ENCODE measurements around the gene NBAS.
"Not testable (repeated sequence)": the region's sequence is repeated elsewhere in the genome, so short reads cannot be mapped to it uniquely, and the experiment has no call there.

Gene NBAS

DNA sequence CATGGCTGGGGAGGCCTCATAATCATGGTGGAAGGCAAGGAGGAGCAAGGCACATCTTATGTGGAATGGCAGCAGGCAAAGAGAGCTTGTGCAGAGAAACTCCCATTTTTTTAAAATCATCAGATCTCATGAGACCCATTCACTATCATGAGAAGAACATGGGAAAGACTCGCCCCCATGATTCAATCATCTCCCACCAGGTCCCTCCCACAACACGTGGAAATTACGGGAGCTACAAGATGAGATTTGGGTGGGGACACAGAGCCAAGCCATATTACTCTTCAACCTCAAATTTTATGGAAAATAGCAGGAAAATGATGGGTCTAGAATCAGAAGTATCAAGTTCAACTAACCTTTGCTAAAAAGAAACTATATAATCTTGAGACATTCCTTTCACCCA is 42.4 kb downstream of the NBAS start:
- not testable (repeated sequence) for H3K9ac ChIP-seq (ENCODE audit: low read depth, low read length); H3K4me1 ChIP-seq (ENCODE audit: control insufficient read depth, insufficient read depth, low read length); H3K4me3 ChIP-seq (ENCODE audit: low read depth, low read length); H3K27me3 ChIP-seq (ENCODE audit: control insufficient read depth, insufficient read depth, low read length); H3K27ac ChIP-seq (ENCODE audit: low read depth, low read length); H3K36me3 ChIP-seq (ENCODE audit: control insufficient read depth, insufficient read depth, low read length); H3K9me3 ChIP-seq (ENCODE audit: control insufficient read depth, insufficient read depth, low read length)

DNA sequence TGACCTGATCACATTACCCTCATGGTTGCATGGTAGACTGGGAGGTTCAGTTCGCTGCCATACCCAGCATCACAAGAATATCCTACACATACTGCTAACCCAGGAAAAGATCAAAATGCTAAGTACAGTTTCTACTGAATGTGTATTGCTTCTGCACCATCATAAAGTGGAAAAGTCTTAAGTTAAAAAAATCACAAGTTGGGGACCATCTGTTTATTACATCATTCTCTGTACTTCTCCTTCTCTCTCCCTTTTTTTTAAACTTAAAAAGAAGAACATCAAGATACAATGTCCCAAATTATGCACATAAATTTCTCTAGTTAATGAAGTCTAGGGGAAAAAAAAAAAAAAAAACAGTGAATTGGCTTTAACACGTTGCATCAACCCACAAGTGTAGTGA is 43.3 kb downstream of the NBAS start:
- Histone ChIP-seq H3K4me1 (ENCODE audit: control insufficient read depth, insufficient read depth, low read length) (no peaks in the 10 kb centered on the region), H3K9me3 (ENCODE audit: control insufficient read depth, insufficient read depth, low read length) (no peaks in the 10 kb centered on the region)

DNA sequence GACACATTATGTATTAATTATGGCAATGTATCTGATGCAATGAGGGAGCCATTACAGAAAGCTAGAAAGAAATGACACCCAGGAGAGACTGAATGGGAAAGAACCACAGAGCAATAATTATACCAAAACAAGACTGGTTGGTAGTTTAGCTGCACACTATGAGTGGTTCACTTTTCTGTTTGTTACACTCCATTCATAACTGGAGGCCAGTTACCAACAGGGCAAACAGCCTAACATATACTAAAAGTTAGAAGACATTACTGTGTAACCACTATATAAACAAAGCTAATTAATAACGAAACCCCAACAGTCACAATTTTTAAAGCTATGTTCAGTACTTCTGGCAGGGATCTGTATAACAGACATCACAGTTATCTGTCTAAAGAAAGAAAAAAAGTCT is 49.4 kb downstream of the NBAS start:
- Histone ChIP-seq H3K36me3 (ENCODE audit: control insufficient read depth, insufficient read depth, low read length) (0 out of 2 replicates have a peak, but pooled peaks cover 7% of the 10 kb centered on the region), H3K9me3 (ENCODE audit: control insufficient read depth, insufficient read depth, low read length) (no peaks in the 10 kb centered on the region), H3K4me1 (ENCODE audit: control insufficient read depth, insufficient read depth, low read length) (no peaks in the 10 kb centered on the region), H3K9ac (ENCODE audit: low read depth, low read length) (no peak overlapping the region), H3K27ac (ENCODE audit: low read depth, low read length) (no peak overlapping the region), H3K27me3 (ENCODE audit: control insufficient read depth, insufficient read depth, low read length) (no peaks in the 10 kb centered on the region), H3K4me3 (ENCODE audit: low read depth, low read length) (no peak overlapping the region)

More for the DNA sequence above, 43.3 kb downstream of the NBAS start:
- Histone ChIP-seq H3K4me3 (ENCODE audit: low read depth, low read length) (no peak overlapping the region), H3K27me3 (ENCODE audit: control insufficient read depth, insufficient read depth, low read length) (no peaks in the 10 kb centered on the region), H3K9ac (ENCODE audit: low read depth, low read length) (no peak overlapping the region), H3K36me3 (ENCODE audit: control insufficient read depth, insufficient read depth, low read length) (no peaks in the 10 kb centered on the region), H3K27ac (ENCODE audit: low read depth, low read length) (no peak overlapping the region)

DNA sequence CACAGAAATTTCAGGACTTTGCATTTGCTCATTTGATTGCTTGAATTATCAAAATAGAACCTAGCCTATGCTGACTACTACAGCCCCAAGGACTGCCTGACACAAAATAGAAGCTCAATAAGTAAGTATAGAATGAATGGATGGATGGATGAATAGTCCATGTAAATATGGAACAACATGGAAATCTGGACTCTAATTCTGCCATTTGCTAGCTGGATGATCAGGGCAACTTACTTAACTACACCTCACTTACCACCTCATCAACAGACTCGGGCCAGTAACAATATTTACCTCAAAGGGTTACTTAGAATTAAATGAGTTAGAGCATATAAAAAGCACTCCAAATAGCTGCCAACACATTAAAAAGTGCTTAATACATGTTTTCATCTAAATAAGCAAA is 50.6 kb downstream of the NBAS start:
- no peaks in the 10 kb centered on the region for H3K27me3 ChIP-seq (ENCODE audit: control insufficient read depth, insufficient read depth, low read length)
- 0 out of 2 replicates have a peak, but pooled peaks cover 7% of the 10 kb centered on the region for H3K36me3 ChIP-seq (ENCODE audit: control insufficient read depth, insufficient read depth, low read length)
- H3K9me3 ChIP-seq (ENCODE audit: control insufficient read depth, insufficient read depth, low read length): no peaks in the 10 kb centered on the region
- H3K27ac ChIP-seq (ENCODE audit: low read depth, low read length): no peak overlapping the region
- no peaks in the 10 kb centered on the region for H3K4me1 ChIP-seq (ENCODE audit: control insufficient read depth, insufficient read depth, low read length)
- H3K4me3 ChIP-seq (ENCODE audit: low read depth, low read length): no peak overlapping the region
- no peak overlapping the region for H3K9ac ChIP-seq (ENCODE audit: low read depth, low read length)

- no peaks in the 10 kb centered on the region for H3K4me1 ChIP-seq (ENCODE audit: control insufficient read depth, insufficient read depth, low read length)
- no peak overlapping the region for H3K9ac ChIP-seq (ENCODE audit: low read depth, low read length)
- no peak overlapping the region for H3K4me3 ChIP-seq (ENCODE audit: low read depth, low read length)
- no peak overlapping the region for H3K27ac ChIP-seq (ENCODE audit: low read depth, low read length)
- H3K27me3 ChIP-seq (ENCODE audit: control insufficient read depth, insufficient read depth, low read length): no peaks in the 10 kb centered on the region
- 0 out of 2 replicates have a peak, but pooled peaks cover 7% of the 10 kb centered on the region for H3K36me3 ChIP-seq (ENCODE audit: control insufficient read depth, insufficient read depth, low read length)
- H3K9me3 ChIP-seq (ENCODE audit: control insufficient read depth, insufficient read depth, low read length): no peaks in the 10 kb centered on the region
Observed at GRCh38 chr2:15510131-15510530, 51.0 kb downstream of the NBAS start.

DNA sequence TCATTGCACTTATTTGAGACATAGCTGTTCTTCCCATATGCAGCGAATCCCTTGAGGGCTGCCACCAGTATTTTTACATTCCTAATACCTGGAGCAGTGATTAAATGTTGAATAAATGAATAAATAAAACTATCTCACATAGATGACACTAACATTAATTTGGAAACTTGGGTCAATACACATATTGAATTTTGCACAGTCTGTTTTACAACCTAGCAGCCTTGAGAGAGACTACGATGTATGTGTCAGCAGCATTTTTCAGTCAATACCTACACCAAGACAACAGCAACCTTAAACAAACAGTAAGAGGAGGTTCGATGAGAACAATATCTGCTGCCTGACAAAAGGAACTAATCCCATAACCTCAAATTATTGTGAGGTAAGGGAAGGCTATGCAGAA is 53.4 kb downstream of the NBAS start:
- Histone ChIP-seq H3K27me3 (ENCODE audit: control insufficient read depth, insufficient read depth, low read length) (no peaks in the 10 kb centered on the region), H3K4me1 (ENCODE audit: control insufficient read depth, insufficient read depth, low read length) (no peaks in the 10 kb centered on the region), H3K27ac (ENCODE audit: low read depth, low read length) (no peak overlapping the region), H3K36me3 (ENCODE audit: control insufficient read depth, insufficient read depth, low read length) (peaks cover 14% of the 10 kb centered on the region; the same call in 1 of the 2 replicates), H3K4me3 (ENCODE audit: low read depth, low read length) (no peak overlapping the region), H3K9me3 (ENCODE audit: control insufficient read depth, insufficient read depth, low read length) (no peaks in the 10 kb centered on the region), H3K9ac (ENCODE audit: low read depth, low read length) (no peak overlapping the region)

- Histone ChIP-seq H3K4me3 (ENCODE audit: low read depth, low read length) (no peak overlapping the region), H3K9ac (ENCODE audit: low read depth, low read length) (no peak overlapping the region), H3K36me3 (ENCODE audit: control insufficient read depth, insufficient read depth, low read length) (peaks cover 12% of the 10 kb centered on the region; the same call in 1 of the 2 replicates), H3K27me3 (ENCODE audit: control insufficient read depth, insufficient read depth, low read length) (no peaks in the 10 kb centered on the region), H3K9me3 (ENCODE audit: control insufficient read depth, insufficient read depth, low read length) (no peaks in the 10 kb centered on the region), H3K27ac (ENCODE audit: low read depth, low read length) (no peak overlapping the region), H3K4me1 (ENCODE audit: control insufficient read depth, insufficient read depth, low read length) (no peaks in the 10 kb centered on the region)
Observed at GRCh38 chr2:15507061-15507460, 54.1 kb downstream of the NBAS start.

- no peak overlapping the region for H3K4me3 ChIP-seq (ENCODE audit: low read depth, low read length)
- H3K9ac ChIP-seq (ENCODE audit: low read depth, low read length): no peak overlapping the region
- no peaks in the 10 kb centered on the region for H3K27me3 ChIP-seq (ENCODE audit: control insufficient read depth, insufficient read depth, low read length)
- H3K36me3 ChIP-seq (ENCODE audit: control insufficient read depth, insufficient read depth, low read length): peaks cover 14% of the 10 kb centered on the region; the same call in 1 of the 2 replicates
- H3K4me1 ChIP-seq (ENCODE audit: control insufficient read depth, insufficient read depth, low read length): no peaks in the 10 kb centered on the region
- no peak overlapping the region for H3K27ac ChIP-seq (ENCODE audit: low read depth, low read length)
- no peaks in the 10 kb centered on the region for H3K9me3 ChIP-seq (ENCODE audit: control insufficient read depth, insufficient read depth, low read length)
Observed at GRCh38 chr2:15506229-15506819, 54.8 kb downstream of the NBAS start.

- Histone ChIP-seq H3K4me3 (ENCODE audit: low read depth, low read length) (no peak overlapping the region), H3K36me3 (ENCODE audit: control insufficient read depth, insufficient read depth, low read length) (peaks cover 11% of the 10 kb centered on the region; the same call in 1 of the 2 replicates), H3K9me3 (ENCODE audit: control insufficient read depth, insufficient read depth, low read length) (no peaks in the 10 kb centered on the region), H3K27ac (ENCODE audit: low read depth, low read length) (no peak overlapping the region), H3K27me3 (ENCODE audit: control insufficient read depth, insufficient read depth, low read length) (no peaks in the 10 kb centered on the region), H3K9ac (ENCODE audit: low read depth, low read length) (no peak overlapping the region), H3K4me1 (ENCODE audit: control insufficient read depth, insufficient read depth, low read length) (no peaks in the 10 kb centered on the region)
Observed at GRCh38 chr2:15504882-15505663, 56.1 kb downstream of the NBAS start.

GRCh38 chr2:15499251-15499650 is 61.9 kb downstream of the NBAS start:
- H3K9me3 ChIP-seq (ENCODE audit: control insufficient read depth, insufficient read depth, low read length); H3K4me3 ChIP-seq (ENCODE audit: low read depth, low read length): not testable (repeated sequence)
- H3K36me3 ChIP-seq (ENCODE audit: control insufficient read depth, insufficient read depth, low read length): peaks cover 11% of the 10 kb centered on the region; the same call in 1 of the 2 replicates

DNA sequence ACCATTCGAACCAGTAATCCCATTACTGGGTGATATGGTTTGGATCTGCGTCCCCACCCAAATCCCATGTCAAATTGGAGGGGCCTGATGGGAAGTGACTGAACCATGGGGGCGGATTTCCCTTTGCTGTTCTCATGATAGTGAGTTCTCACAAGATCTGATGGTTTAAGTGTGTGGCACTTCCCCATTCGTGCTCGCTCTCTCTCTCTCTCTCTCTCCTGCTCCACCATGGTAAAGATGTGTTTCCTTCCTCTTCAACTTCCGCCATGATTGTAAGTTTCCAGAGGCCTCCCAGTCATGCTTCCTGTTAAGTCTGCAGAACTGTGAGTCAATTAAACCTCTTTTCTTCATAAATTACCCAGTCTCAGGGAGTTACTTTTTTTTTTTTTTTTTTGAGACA is 62.6 kb downstream of the NBAS start:
- H3K36me3 ChIP-seq (ENCODE audit: control insufficient read depth, insufficient read depth, low read length): 0 out of 2 replicates have a peak, but pooled peaks cover 8% of the 10 kb centered on the region
- no peaks in the 10 kb centered on the region for H3K27me3 ChIP-seq (ENCODE audit: control insufficient read depth, insufficient read depth, low read length)
- no peak overlapping the region for H3K27ac ChIP-seq (ENCODE audit: low read depth, low read length)
- H3K9ac ChIP-seq (ENCODE audit: low read depth, low read length): no peak overlapping the region
- H3K4me1 ChIP-seq (ENCODE audit: control insufficient read depth, insufficient read depth, low read length): no peaks in the 10 kb centered on the region
- H3K9me3 ChIP-seq (ENCODE audit: control insufficient read depth, insufficient read depth, low read length): no peaks in the 10 kb centered on the region; the same call in 1 of the 2 replicates
- no peak overlapping the region for H3K4me3 ChIP-seq (ENCODE audit: low read depth, low read length)

More at GRCh38 chr2:15499251-15499650, 61.9 kb downstream of the NBAS start:
- H3K4me1 ChIP-seq (ENCODE audit: control insufficient read depth, insufficient read depth, low read length); H3K27ac ChIP-seq (ENCODE audit: low read depth, low read length); H3K9ac ChIP-seq (ENCODE audit: low read depth, low read length); H3K27me3 ChIP-seq (ENCODE audit: control insufficient read depth, insufficient read depth, low read length): not testable (repeated sequence)
